GM12891 (cell line): ENCODE data around the gene UBQLN4.

Experiments used
- POLR2A ChIP-seq: IDR thresholded peaks from 2 replicates; pipeline ENCODE4 v1.6.1; 2011; ENCODE audit warnings: low read depth, low read length, control low read depth
- POLR2AphosphoS5 ChIP-seq: IDR thresholded peaks from 2 replicates; pipeline ENCODE4 v1.6.1; 2011; ENCODE audit warnings: low read depth, low read length, control low read depth
- SPI1 ChIP-seq: IDR thresholded peaks from 2 replicates; pipeline ENCODE4 v1.6.1; 2011; ENCODE audit warnings: low read depth, low read length, control low read depth
- TAF1 ChIP-seq: IDR thresholded peaks from 2 replicates; pipeline ENCODE4 v1.6.1; 2011; ENCODE audit warnings: low read depth, low read length, control low read depth

- no peak for TF ChIP-seq POLR2A
- TF ChIP-seq POLR2AphosphoS5, result no peak
- no peak for TF ChIP-seq TAF1
- no peak for TF ChIP-seq SPI1
Measured at GRCh38 chr1:156001662-156002171, 51.9 kb downstream of the UBQLN4 start.
